ENCODE measurements around the gene H6PD.

Gene H6PD

GRCh38 chr1:9311029-9311428, 76.5 kb downstream of the H6PD start:
- Histone ChIP-seq H3K27ac (ENCODE audit: low read depth, low read length, severe bottlenecking) (peak overlapping the region; percentile 11), H3K9me3 (ENCODE audit: control insufficient read depth, low read length) (no peaks in the 10 kb centered on the region), H3K36me3 (ENCODE audit: control insufficient read depth, insufficient read depth, low read length) (peaks cover 11% of the 10 kb centered on the region), H3K4me3 (ENCODE audit: extremely low read depth, insufficient read depth, low read length, poor library complexity, severe bottlenecking) (no peak overlapping the region), H3K4me1 (ENCODE audit: control insufficient read depth, insufficient read depth, low read length, poor library complexity, severe bottlenecking) (peaks cover 11% of the 10 kb centered on the region)
- 90% methylated on average over 6 of the region's 10 CpGs for WGBS, 2 experiments (ENCODE audit: insufficient coverage in 2 of 2)

- Histone ChIP-seq H3K4me1 (ENCODE audit: control insufficient read depth, insufficient read depth, low read length, poor library complexity, severe bottlenecking) (peaks cover 11% of the 10 kb centered on the region), H3K27ac (ENCODE audit: low read depth, low read length, severe bottlenecking) (peak overlapping the region; percentile 11), H3K36me3 (ENCODE audit: control insufficient read depth, insufficient read depth, low read length) (peaks cover 11% of the 10 kb centered on the region), H3K9me3 (ENCODE audit: control insufficient read depth, low read length) (no peaks in the 10 kb centered on the region), H3K4me3 (ENCODE audit: extremely low read depth, insufficient read depth, low read length, poor library complexity, severe bottlenecking) (no peak overlapping the region)
- 80 to 88% methylated on average over 2 to 9 of the region's 9 CpGs for WGBS, 2 experiments (ENCODE audit: insufficient coverage in 2 of 2)
Measured at GRCh38 chr1:9311479-9311878, 76.9 kb downstream of the H6PD start.

- H3K4me3 ChIP-seq (ENCODE audit: extremely low read depth, insufficient read depth, low read length, poor library complexity, severe bottlenecking): no peak overlapping the region
- no peak overlapping the region for H3K27ac ChIP-seq (ENCODE audit: low read depth, low read length, severe bottlenecking)
- H3K4me1 ChIP-seq (ENCODE audit: control insufficient read depth, insufficient read depth, low read length, poor library complexity, severe bottlenecking): peaks cover 12% of the 10 kb centered on the region
- 89 to 99% methylated on average over 12 to 16 of the region's 18 CpGs for WGBS, 2 experiments (ENCODE audit: insufficient coverage in 2 of 2)
- peaks cover 11% of the 10 kb centered on the region for H3K36me3 ChIP-seq (ENCODE audit: control insufficient read depth, insufficient read depth, low read length)
- H3K9me3 ChIP-seq (ENCODE audit: control insufficient read depth, low read length): no peaks in the 10 kb centered on the region
Measured at GRCh38 chr1:9312168-9312720, 77.7 kb downstream of the H6PD start.

- Histone ChIP-seq H3K27ac (ENCODE audit: low read depth, low read length, severe bottlenecking) (no peak overlapping the region), H3K4me3 (ENCODE audit: extremely low read depth, insufficient read depth, low read length, poor library complexity, severe bottlenecking) (no peak overlapping the region), H3K4me1 (ENCODE audit: control insufficient read depth, insufficient read depth, low read length, poor library complexity, severe bottlenecking) (peaks cover 23% of the 10 kb centered on the region), H3K36me3 (ENCODE audit: control insufficient read depth, insufficient read depth, low read length) (peaks cover 16% of the 10 kb centered on the region), H3K9me3 (ENCODE audit: control insufficient read depth, low read length) (no peaks in the 10 kb centered on the region)
- WGBS, 2 experiments (ENCODE audit: insufficient coverage in 2 of 2): 93% methylated on average over 11 of the region's 11 CpGs
Measured at GRCh38 chr1:9313576-9313975, 79.0 kb downstream of the H6PD start.

GRCh38 chr1:9314111-9314510, 79.5 kb downstream of the H6PD start:
- H3K27ac ChIP-seq (ENCODE audit: low read depth, low read length, severe bottlenecking): no peak overlapping the region
- peaks cover 25% of the 10 kb centered on the region for H3K4me1 ChIP-seq (ENCODE audit: control insufficient read depth, insufficient read depth, low read length, poor library complexity, severe bottlenecking)
- H3K4me3 ChIP-seq (ENCODE audit: extremely low read depth, insufficient read depth, low read length, poor library complexity, severe bottlenecking): no peak overlapping the region
- WGBS, 2 experiments (ENCODE audit: insufficient coverage in 2 of 2): 81 to 91% methylated on average over 6 of the region's 8 CpGs
- H3K36me3 ChIP-seq (ENCODE audit: control insufficient read depth, insufficient read depth, low read length): peaks cover 16% of the 10 kb centered on the region
- H3K9me3 ChIP-seq (ENCODE audit: control insufficient read depth, low read length): no peaks in the 10 kb centered on the region

- H3K36me3 ChIP-seq (ENCODE audit: control insufficient read depth, insufficient read depth, low read length): peaks cover 20% of the 10 kb centered on the region
- H3K4me3 ChIP-seq (ENCODE audit: extremely low read depth, insufficient read depth, low read length, poor library complexity, severe bottlenecking): no peak overlapping the region
- peaks cover 31% of the 10 kb centered on the region for H3K4me1 ChIP-seq (ENCODE audit: control insufficient read depth, insufficient read depth, low read length, poor library complexity, severe bottlenecking)
- no peaks in the 10 kb centered on the region for H3K9me3 ChIP-seq (ENCODE audit: control insufficient read depth, low read length)
- 90 to 95% methylated on average over 9 to 10 of the region's 11 CpGs for WGBS, 2 experiments (ENCODE audit: insufficient coverage in 2 of 2)
- H3K27ac ChIP-seq (ENCODE audit: low read depth, low read length, severe bottlenecking): no peak overlapping the region
Measured at GRCh38 chr1:9314711-9315379, 80.3 kb downstream of the H6PD start.

GRCh38 chr1:9315411-9316079, 81.0 kb downstream of the H6PD start:
- H3K36me3 ChIP-seq (ENCODE audit: control insufficient read depth, insufficient read depth, low read length): peaks cover 20% of the 10 kb centered on the region
- H3K4me1 ChIP-seq (ENCODE audit: control insufficient read depth, insufficient read depth, low read length, poor library complexity, severe bottlenecking): peaks cover 37% of the 10 kb centered on the region
- H3K9me3 ChIP-seq (ENCODE audit: control insufficient read depth, low read length): no peaks in the 10 kb centered on the region
- H3K27ac ChIP-seq (ENCODE audit: low read depth, low read length, severe bottlenecking): no peak overlapping the region
- 84 to 89% methylated on average over 17 of the region's 20 CpGs for WGBS, 2 experiments (ENCODE audit: insufficient coverage in 2 of 2)
- H3K4me3 ChIP-seq (ENCODE audit: extremely low read depth, insufficient read depth, low read length, poor library complexity, severe bottlenecking): no peak overlapping the region

- Histone ChIP-seq H3K4me1 (ENCODE audit: control insufficient read depth, insufficient read depth, low read length, poor library complexity, severe bottlenecking) (peaks cover 37% of the 10 kb centered on the region), H3K27ac (ENCODE audit: low read depth, low read length, severe bottlenecking) (no peak overlapping the region), H3K9me3 (ENCODE audit: control insufficient read depth, low read length) (no peaks in the 10 kb centered on the region), H3K4me3 (ENCODE audit: extremely low read depth, insufficient read depth, low read length, poor library complexity, severe bottlenecking) (no peak overlapping the region), H3K36me3 (ENCODE audit: control insufficient read depth, insufficient read depth, low read length) (peaks cover 20% of the 10 kb centered on the region)
- 88 to 90% methylated on average over 6 to 7 of the region's 7 CpGs for WGBS, 2 experiments (ENCODE audit: insufficient coverage in 2 of 2)
Measured at GRCh38 chr1:9316080-9316444, 81.5 kb downstream of the H6PD start.

- WGBS, 2 experiments (ENCODE audit: insufficient coverage in 2 of 2): 93 to 97% methylated on average over 24 of the region's 24 CpGs
- peaks cover 39% of the 10 kb centered on the region for H3K4me1 ChIP-seq (ENCODE audit: control insufficient read depth, insufficient read depth, low read length, poor library complexity, severe bottlenecking)
- H3K27ac ChIP-seq (ENCODE audit: low read depth, low read length, severe bottlenecking): no peak overlapping the region
- H3K36me3 ChIP-seq (ENCODE audit: control insufficient read depth, insufficient read depth, low read length): peaks cover 20% of the 10 kb centered on the region
- H3K4me3 ChIP-seq (ENCODE audit: extremely low read depth, insufficient read depth, low read length, poor library complexity, severe bottlenecking): no peak overlapping the region
- no peaks in the 10 kb centered on the region for H3K9me3 ChIP-seq (ENCODE audit: control insufficient read depth, low read length)
Measured at GRCh38 chr1:9316512-9316911, 81.9 kb downstream of the H6PD start.

- Histone ChIP-seq H3K9me3 (ENCODE audit: control insufficient read depth, low read length) (no peaks in the 10 kb centered on the region), H3K36me3 (ENCODE audit: control insufficient read depth, insufficient read depth, low read length) (peaks cover 24% of the 10 kb centered on the region), H3K4me3 (ENCODE audit: extremely low read depth, insufficient read depth, low read length, poor library complexity, severe bottlenecking) (no peak overlapping the region), H3K4me1 (ENCODE audit: control insufficient read depth, insufficient read depth, low read length, poor library complexity, severe bottlenecking) (peaks cover 45% of the 10 kb centered on the region), H3K27ac (ENCODE audit: low read depth, low read length, severe bottlenecking) (no peak overlapping the region)
- WGBS, 2 experiments (ENCODE audit: insufficient coverage in 2 of 2): 88 to 94% methylated on average over 4 of the region's 7 CpGs
Measured at GRCh38 chr1:9317072-9317471, 82.5 kb downstream of the H6PD start.
